HG03045 (cell line): ENCODE data around the gene DDX1.
A peak's percentile ranks its signal among the peaks of the same experiment; 100 is the strongest.

ENCODE experiments used
- ATAC-seq: cut with Tn5 transposase; IDR thresholded peaks from one replicate; pipeline ENCODE4 v1.9.1; 2021; ENCODE audit warnings: mild to moderate bottlenecking, moderate library complexity; ENCODE audit not compliant: unreplicated experiment

The DDX1 gene

DNA sequence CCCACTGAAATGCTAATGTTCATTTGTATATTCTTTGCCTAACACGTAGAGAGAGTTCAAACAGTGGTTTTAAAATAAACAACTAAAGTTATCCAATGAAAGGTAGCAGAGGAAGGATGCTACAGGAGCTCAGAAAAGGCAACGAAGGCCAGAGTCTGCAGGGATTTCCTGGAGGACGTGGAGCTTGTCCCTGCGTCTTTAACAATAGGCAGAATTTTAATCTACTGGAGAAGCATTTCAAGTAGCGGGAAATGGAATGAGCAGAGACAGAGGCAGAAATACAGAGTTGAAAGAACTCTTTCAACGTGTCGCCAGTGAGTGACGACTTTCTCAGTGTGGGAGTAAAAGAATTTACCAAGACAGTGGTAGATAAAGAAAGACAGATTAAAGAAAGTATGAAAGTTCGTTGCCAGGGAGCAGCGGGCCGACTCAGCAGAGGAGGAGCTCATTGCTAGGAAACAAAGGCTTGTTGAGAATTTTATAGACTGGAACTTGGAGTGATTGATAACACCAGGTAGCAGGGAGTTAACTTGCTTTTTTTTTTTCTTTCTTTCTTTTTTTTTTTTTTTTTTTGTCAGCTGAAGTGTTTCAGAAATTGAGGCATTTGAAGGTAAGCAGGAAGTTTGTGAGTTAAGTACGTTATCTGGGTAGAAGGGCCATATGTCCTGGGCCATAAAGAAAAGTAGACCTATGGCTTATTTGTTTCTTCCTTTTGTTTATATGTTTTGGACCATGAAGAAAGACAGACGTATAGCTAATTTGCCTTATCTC is 29.9 kb upstream of the DDX1 start:
- ATAC-seq, result peak; percentile 18

DNA sequence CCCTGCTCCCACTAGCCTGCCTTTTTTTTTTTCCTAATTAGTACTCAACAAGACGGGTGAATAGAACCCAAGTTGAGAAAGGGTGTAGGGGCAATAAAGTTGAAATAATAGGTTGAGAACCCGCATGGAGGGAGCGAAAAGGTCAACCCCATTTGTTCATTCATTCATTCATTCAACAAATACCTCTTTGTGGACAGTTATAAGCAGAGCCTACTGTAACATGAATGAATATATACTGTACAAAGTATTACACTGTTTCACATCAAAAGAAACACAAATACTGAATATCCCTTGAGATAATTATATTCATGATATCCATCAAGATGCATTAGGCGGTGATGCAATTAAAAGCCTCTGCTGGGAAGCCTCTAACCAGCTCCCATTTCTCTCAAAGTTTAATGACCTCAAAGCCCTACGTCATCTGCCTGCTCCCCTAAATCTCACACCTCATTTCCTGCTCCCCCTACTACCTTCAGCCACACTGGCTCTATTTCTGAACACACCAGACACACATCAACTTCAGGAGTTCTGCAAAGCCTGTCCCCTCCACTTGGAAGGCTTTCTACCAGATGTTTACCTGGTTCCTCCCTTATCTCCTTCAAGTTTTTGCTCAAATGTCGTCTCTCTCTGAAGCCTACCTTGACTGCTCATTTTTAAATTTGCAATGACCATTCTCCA is 29.2 kb upstream of the DDX1 start:
- ATAC-seq, result no peak

DNA sequence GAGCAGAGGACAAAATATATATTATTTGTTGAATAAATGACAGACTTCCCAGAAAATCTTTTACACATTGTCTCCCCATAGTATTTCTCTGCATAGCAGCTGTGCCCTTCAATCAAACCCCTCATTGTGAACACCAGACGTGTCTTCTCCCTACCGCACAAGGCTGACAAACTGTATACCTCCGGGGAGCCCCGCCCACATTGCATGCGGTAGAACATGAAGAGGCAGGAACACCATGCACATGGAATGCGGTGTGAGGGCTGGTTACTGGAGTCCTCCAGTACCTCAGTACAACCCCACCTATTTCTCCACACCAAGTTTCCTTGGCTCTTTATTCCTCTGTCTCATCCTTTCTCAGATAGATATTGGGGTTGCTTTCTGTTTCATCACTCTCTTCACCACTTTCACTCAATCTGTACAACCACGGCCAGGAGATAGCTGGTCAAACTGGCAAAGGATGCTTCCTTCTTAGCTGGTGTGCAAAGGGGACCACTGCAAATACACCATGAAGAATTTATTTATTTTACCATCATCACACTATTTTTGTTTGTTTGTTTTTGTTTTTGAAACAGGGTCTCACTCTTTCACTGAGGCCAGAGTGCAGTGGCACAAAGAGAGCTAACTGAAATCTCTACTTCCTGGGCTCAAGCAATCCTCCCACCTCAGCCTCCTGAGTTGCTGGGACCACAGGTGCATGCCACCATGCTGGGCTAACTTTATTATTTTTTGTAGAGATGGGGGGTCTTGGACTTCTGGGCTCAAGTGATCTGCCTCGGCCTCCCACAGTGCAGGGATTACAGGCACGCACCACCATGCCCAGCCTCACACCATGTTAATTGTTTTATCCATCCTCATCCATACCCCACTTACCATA is 28.2 kb upstream of the DDX1 start:
- no peak for ATAC-seq

DNA sequence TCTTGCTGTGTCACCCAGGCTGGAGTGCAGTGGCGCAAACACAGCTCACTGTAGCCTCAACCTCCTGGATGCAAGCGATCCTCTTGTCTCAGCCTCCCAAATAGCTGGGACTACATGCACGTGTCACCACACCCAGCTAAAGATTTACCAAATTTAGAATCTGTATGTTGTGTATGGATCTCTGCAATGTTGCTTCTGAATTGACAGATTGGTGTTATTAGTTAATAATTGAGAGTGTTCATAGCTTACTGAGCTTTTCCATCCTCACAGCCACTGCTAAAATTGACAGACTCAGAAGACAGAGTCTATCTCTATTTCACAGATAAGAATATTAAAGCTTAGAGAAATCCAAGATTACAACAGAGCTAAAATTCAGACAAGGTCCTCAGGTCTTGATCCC is 26.3 kb upstream of the DDX1 start:
- no peak for ATAC-seq

GRCh38 chr2:15565994-15566671 is 25.5 kb upstream of the DDX1 start:
- no peak for ATAC-seq

DNA sequence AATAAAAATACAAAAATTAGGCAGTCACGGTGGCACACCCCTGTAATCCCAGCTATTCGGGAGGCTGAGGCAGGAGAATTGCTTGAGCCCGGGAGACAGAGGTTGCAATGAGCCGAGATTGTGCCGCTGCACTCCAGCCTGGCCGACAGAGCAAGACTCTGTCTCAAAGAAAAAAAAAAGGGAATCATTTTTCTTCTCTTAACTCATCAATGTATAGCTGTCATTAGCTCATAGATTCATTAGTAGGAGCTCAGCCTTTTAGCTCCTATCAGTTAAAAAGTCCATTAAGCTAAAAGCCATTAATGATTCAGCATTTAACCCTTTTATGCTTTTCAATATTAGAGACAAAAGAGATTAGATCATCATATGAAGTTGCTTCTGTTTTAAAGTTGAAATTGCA is 24.8 kb upstream of the DDX1 start:
- ATAC-seq, result no peak

GRCh38 chr2:15568874-15569273 is 22.8 kb upstream of the DDX1 start:
- no peak for ATAC-seq

- no peak for ATAC-seq
These were observed 21.6 kb upstream of the DDX1 start for GRCh38 chr2:15570104-15570503.

DNA sequence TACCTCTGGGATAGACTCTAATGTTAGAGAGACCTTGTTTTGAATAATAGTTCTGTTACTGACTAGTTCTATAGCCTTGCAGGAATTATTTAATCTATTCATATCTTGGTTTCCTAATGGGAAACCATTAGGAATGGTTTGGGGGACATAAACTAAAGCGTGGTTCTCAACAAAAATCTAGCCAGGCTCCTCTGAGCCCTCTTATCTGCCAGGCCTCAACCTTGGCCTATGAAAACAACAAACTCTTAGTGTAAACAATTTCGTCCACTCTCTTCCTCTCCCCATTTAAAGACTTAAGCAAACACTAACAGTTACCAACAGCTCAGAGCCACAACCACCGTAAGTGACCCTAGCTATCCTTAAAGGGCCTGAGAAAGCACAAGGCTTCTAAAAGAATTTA is 19.9 kb upstream of the DDX1 start:
- ATAC-seq, result no peak

- ATAC-seq, result peak; percentile 96
These were observed 14.5 kb upstream of the DDX1 start for GRCh38 chr2:15577071-15577735.

- no peak for ATAC-seq
These were observed 12.0 kb upstream of the DDX1 start for GRCh38 chr2:15579641-15580040.

GRCh38 chr2:15580451-15580850 is 11.2 kb upstream of the DDX1 start:
- ATAC-seq, result no peak

GRCh38 chr2:15582710-15583357 is 8.8 kb upstream of the DDX1 start:
- ATAC-seq, result no peak

DNA sequence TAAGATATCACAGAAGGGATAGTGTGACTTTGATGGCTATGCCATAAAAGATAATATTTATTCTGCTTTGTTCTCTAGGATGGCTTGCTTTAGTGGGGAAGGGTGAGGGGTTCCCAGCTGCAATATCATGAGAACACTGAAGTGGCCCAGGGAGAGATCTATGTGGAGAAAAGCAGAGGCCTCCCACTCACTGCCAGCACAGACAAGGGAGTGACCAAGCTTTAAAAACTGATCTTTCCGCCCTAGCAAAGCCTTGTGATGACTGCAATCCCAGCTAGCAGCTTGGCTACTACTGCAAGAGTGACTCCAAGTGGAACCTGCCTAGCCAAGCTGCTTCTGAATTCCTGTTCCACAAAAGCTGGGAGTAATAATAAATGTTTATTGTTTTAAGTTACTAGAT is 7.8 kb upstream of the DDX1 start:
- no peak for ATAC-seq

DNA sequence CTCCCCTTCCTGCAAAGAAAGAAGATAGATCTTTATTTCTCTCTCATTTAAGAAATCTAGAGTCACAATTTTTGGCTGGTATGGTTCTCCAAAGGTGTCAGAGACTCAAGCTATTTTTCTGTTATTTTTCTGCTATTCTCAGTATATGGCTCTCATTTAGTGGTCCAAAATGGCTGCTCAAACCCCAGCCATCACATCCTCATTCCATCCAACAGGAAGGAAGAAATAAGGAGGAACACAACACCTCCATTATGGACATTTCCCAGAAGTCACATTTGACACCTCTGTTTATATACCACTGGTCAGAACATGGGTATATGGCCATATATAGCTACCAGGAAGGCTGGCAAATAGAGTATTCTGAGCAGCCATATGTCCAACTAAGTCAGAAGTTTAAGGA is 7.4 kb upstream of the DDX1 start:
- ATAC-seq, result no peak

DNA sequence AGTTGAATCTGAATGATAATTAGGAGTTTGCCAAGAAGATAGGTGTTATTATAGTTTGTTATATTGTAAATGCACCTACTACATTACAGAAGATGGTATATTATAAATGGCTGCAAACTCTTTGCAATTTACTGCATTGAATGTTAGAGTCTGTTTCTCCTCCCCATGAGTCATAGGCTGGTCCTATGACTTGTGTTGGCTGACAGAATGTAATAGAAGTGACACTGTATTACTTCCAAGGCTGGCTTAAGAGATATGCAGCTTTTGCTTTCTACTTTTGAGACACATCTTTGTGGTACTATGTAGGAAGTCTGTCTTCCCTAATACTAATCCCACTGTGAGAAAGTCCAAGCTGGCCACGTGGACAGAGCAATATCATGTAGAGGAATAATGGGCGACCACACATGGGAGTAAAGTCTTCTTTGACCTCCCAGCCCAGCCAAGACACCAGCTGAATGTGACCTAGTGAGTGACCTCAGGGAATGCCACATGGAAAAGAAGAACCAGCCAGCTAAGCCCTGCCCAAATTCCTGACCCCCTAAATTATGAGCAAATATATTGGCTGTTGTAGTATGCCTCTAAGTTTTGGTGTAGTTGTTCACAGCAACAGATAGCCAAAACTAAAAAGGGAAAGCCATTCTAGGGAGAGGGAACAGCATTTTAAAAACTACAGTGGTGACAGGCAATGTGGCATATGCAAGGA is 6.8 kb upstream of the DDX1 start:
- no peak for ATAC-seq

- no peak for ATAC-seq
These were observed 3.2 kb upstream of the DDX1 start for GRCh38 chr2:15588329-15588919.

DNA sequence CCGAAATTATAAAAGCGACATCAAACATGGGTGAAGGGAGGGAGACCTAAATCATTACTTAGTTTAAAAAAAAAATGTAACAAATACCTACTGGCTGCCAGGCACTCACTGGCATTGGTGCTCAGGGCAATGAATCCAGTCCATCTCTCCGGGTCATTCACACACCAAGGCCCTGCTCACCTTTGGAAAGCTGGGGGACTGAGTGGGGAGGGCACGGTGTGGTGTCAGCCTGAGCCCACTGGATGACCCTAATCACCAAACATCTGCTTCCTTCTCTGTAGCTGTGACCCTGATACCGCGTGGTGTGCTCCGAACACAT is 336 bp upstream of the DDX1 start:
- no peak for ATAC-seq

- no peak for ATAC-seq
These were observed 1.6 kb downstream of the DDX1 start for GRCh38 chr2:15593327-15593705.
